Nephron (organoid): ENCODE measurements around the gene DCLK1.

Experiments used
- H3K27ac Mint-ChIP-seq, 3 experiments: 2 replicates each; pipeline ENCODE4 v1.8.0; 2020; ENCODE audit warnings: mixed read lengths in 3 of 3, mild to moderate bottlenecking in 2 of 3, moderate library complexity in 1 of 3
- H3K27me3 Mint-ChIP-seq: 2 replicates; pipeline ENCODE4 v1.8.0; 2021; ENCODE audit warnings: low read depth, mild to moderate bottlenecking, moderate library complexity, mixed read lengths
- H3K36me3 Mint-ChIP-seq: 2 replicates; pipeline ENCODE4 v1.8.0; 2020; ENCODE audit warnings: low read depth, mixed read lengths
- H3K4me1 Mint-ChIP-seq: 2 replicates; pipeline ENCODE4 v1.8.0; 2020; ENCODE audit warnings: mixed read lengths
- H3K4me3 Mint-ChIP-seq, 3 experiments: 2 replicates each; pipeline ENCODE4 v1.8.0; 2020; ENCODE audit warnings: mild to moderate bottlenecking in 3 of 3, mixed read lengths in 3 of 3, moderate library complexity in 2 of 3
- H3K9me3 Mint-ChIP-seq: 2 replicates; pipeline ENCODE4 v1.8.0; 2020; ENCODE audit warnings: mixed read lengths
- TF ChIP-seq, protein P1 (sequence below), 3 experiments: fragments of 200-600 bp; sonication (generic); IDR thresholded peaks; one replicate each; pipeline ENCODE4 v1.5.0; 2021; ENCODE audit warnings: antibody characterized with exemption in 3 of 3; ENCODE audit not compliant: unreplicated experiment in 3 of 3

The DCLK1 gene

DNA sequence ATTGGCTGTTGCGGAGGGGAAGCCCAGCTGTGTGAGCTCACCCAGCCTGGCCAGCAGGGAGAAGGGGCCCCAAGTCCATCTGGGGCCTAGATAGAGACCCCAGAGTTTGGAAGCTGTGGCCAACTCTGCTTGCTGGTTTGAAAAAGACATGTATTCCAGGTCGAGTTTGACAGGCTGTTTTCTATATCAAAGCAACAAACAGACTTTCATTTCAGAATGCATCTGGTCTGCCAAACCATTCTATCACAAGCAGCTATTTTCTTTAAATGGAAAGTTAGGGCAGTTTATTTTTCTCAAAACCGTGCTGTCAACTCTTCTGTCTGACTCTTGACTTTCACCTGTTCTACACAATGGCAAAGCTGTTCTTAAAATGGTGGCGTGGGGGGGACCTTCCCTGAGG lies 185.8 kb downstream of the DCLK1 start:
- H3K27ac Mint-ChIP-seq = no peak overlapping the region
- TF ChIP-seq, protein P1, sequence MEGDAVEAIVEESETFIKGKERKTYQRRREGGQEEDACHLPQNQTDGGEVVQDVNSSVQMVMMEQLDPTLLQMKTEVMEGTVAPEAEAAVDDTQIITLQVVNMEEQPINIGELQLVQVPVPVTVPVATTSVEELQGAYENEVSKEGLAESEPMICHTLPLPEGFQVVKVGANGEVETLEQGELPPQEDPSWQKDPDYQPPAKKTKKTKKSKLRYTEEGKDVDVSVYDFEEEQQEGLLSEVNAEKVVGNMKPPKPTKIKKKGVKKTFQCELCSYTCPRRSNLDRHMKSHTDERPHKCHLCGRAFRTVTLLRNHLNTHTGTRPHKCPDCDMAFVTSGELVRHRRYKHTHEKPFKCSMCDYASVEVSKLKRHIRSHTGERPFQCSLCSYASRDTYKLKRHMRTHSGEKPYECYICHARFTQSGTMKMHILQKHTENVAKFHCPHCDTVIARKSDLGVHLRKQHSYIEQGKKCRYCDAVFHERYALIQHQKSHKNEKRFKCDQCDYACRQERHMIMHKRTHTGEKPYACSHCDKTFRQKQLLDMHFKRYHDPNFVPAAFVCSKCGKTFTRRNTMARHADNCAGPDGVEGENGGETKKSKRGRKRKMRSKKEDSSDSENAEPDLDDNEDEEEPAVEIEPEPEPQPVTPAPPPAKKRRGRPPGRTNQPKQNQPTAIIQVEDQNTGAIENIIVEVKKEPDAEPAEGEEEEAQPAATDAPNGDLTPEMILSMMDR (IDR thresholded peaks at IDR 0.05; ENCODE audit: unreplicated experiment in 3 of 3) = no peak
- H3K4me3 Mint-ChIP-seq = no peak overlapping the region
- peaks cover 9% of the 10 kb centered on the region for H3K36me3 Mint-ChIP-seq
- peaks cover 4% of the 10 kb centered on the region for H3K4me1 Mint-ChIP-seq
- no peaks in the 10 kb centered on the region for H3K27me3 Mint-ChIP-seq
- H3K9me3 Mint-ChIP-seq = peaks cover 5% of the 10 kb centered on the region

DNA sequence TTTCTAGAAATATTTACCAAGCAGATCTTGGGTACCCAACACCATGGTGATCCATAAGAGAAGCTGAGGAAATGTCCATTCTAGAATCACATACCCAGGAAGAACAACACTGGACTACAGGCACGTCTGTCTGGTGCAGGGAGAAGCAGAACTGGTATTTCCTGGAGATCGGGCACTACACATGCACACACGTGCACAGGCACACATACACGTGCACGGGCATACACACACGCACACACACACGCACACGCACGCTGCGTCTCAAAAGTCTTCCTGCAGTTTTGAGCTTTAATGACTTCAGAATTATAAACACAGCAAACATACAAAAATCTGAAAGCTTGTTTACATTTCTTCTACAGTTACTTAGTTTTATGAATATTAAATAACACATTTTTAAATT lies 189.8 kb downstream of the DCLK1 start:
- TF ChIP-seq, protein P1 (IDR thresholded peaks at IDR 0.05; ENCODE audit: unreplicated experiment in 3 of 3) = no peak
- Mint-ChIP-seq H3K27me3 (no peaks in the 10 kb centered on the region), H3K27ac (no peak overlapping the region), H3K4me1 (no peaks in the 10 kb centered on the region), H3K4me3 (no peak overlapping the region), H3K9me3 (peaks cover 12% of the 10 kb centered on the region), H3K36me3 (peaks cover 9% of the 10 kb centered on the region)

DNA sequence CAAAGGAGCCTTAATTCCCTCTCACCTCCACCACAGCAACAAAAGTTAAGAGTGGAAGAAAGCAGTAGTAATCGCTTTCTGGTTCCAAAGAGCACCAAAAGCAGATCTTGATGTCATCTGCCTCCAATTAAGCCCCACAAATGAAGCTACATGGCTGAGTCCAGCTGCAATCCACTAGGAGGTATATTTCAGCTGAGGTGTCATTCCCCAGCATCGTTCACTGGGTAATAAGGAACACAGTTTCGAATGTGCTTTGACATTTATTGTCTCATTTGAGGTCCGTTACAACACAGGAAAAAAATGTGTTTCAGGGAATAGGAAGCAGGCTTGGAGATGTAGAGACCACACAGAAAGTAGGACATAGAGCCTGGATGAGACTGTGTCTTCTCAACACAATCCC lies 190.4 kb downstream of the DCLK1 start:
- no peak overlapping the region for H3K27ac Mint-ChIP-seq
- no peak overlapping the region for H3K4me3 Mint-ChIP-seq
- H3K4me1 Mint-ChIP-seq = no peaks in the 10 kb centered on the region
- TF ChIP-seq, protein P1 (IDR thresholded peaks at IDR 0.05; ENCODE audit: unreplicated experiment in 3 of 3) = no peak
- H3K36me3 Mint-ChIP-seq = peaks cover 9% of the 10 kb centered on the region
- H3K9me3 Mint-ChIP-seq = peaks cover 17% of the 10 kb centered on the region
- no peaks in the 10 kb centered on the region for H3K27me3 Mint-ChIP-seq

DNA sequence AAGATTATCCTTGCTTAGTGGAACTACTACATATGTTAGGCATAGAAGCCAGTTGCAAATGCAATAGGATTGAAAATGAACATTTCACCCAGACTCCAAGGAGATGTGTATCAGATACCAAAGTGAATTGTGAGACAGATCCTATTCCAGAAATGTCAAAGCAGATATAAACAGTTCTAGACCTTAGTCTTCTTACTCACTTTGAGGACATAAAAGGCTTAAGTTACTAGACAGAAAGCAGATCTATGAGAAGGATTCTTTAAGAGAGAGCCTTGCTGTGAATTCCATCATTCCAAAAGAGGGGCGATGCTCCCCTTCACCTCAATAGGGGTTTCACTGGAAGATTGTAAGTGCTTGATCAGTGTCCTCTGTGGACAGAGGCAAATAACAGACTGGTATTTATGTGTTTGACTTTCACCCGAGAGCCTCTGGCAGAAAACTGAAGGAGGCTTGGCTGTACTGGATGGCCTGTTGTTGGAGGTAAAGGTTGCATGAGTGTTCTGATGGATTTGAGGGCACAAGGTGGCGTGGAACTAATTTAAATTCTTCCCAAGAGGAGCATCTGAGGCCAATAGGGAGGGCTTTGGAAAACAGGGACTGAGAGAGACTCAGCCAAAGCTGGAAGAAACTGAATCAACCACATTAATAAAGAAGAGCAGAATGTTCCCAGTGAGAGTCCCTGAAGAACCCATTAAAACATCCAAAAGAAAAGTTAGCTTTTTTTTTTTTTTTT lies 194.8 kb downstream of the DCLK1 start:
- no peak overlapping the region for H3K4me3 Mint-ChIP-seq
- peaks cover 35% of the 10 kb centered on the region for H3K9me3 Mint-ChIP-seq
- peaks cover 5% of the 10 kb centered on the region for H3K4me1 Mint-ChIP-seq
- H3K27ac Mint-ChIP-seq = no peak overlapping the region
- H3K36me3 Mint-ChIP-seq = peaks cover 8% of the 10 kb centered on the region
- no peaks in the 10 kb centered on the region for H3K27me3 Mint-ChIP-seq
- TF ChIP-seq, protein P1 (IDR thresholded peaks at IDR 0.05; ENCODE audit: unreplicated experiment in 3 of 3) = no peak

DNA sequence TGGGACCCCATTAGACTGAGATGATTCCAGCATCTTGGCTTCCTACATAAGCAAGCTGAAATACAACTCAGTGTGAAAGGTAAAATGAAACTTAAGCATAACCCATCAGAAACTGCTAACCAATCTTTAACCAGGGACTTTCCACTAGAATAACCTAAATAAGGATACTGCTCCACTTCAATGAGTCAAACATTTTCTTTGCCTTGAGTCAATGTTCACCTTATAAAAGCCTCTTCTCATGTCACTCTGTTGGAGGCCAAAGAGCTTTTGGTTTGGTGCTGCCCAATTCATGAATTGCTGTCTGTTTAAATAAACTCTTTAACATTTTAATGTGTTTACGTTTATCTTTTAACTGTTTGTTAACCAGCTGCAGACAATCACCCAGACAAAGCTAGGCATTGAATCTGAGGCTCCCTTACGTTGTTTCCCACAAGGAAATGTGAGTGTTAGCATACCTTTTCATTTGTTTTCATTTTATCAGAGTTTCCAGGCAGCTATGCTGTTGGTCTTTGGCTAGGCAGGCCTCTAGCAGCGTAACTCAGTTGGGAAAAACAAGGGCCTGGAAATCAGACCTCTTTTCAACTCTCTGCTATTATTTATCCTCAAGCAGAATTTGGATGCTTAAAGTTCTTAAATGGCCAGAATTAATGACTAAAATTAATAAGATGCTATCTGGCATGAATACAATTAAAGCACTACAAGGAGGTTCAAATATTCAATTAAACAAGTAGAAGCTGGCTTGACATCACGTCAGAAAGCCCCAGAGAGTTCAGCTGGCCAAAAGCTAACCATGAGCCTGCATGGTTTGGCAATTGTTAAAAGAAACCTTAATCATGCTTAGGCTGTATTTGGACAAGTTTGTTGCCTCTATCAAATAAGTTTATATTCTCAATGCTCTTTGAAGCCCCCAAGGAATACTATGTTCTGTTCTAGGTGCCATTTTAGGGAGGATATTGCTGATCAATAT lies 200.2 kb downstream of the DCLK1 start:
- H3K27ac Mint-ChIP-seq = peak overlapping the region in 1 of 3 experiments; percentile 71
- H3K27me3 Mint-ChIP-seq = no peaks in the 10 kb centered on the region
- H3K9me3 Mint-ChIP-seq = peaks cover 27% of the 10 kb centered on the region
- peaks cover 8% of the 10 kb centered on the region for H3K36me3 Mint-ChIP-seq
- peaks cover 16% of the 10 kb centered on the region for H3K4me1 Mint-ChIP-seq
- TF ChIP-seq, protein P1 (IDR thresholded peaks at IDR 0.05; ENCODE audit: unreplicated experiment in 3 of 3) = no peak
- no peak overlapping the region for H3K4me3 Mint-ChIP-seq
